Measurements from ENCODE around the gene MRPL38.

The MRPL38 gene

DNA sequence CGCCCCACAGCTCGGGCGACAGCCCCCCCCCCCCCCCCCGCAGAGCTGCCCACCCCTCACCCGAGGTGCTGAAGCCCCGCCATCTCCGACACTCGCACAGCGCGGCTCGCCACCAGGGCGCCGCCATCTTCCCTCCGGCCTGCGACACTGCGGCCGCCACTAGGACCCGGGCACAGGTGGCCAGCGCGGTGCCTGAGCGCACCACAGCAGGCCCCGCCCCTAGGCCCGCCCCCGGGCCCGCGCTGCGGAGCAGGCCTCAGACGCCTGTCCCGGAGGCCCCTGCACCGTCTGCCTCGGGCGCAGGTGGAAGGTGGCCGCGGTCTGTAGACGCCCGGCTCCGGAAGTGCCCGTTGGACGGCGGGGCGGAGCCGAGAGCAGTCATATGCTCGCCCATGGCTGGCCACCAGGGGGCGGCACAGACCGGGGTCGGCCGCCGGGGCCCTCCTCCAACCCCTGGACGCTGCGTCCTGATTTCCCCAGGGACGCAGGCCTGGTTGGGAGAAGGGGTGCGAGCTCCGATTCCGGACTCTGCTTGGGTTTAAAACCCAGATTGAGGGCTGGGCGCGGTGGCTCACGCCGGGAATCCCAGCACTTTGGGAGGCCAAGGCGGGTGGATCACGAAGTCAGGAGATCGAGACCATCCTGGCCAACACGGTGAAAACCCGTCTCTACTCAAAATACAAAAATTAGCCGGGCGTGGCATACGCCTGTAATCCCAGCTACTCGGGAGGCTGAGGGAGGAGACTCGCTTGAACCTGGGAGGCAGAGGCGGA is at the start of gene MRPL38:
TSS of gene MRPL38 (minus strand) at position 136 of the 773 bp plus-strand sequence. CDS start at position 127, 9 bp downstream.
- peak; percentile 87 to 92 (median 90) for DNase-seq

DNA sequence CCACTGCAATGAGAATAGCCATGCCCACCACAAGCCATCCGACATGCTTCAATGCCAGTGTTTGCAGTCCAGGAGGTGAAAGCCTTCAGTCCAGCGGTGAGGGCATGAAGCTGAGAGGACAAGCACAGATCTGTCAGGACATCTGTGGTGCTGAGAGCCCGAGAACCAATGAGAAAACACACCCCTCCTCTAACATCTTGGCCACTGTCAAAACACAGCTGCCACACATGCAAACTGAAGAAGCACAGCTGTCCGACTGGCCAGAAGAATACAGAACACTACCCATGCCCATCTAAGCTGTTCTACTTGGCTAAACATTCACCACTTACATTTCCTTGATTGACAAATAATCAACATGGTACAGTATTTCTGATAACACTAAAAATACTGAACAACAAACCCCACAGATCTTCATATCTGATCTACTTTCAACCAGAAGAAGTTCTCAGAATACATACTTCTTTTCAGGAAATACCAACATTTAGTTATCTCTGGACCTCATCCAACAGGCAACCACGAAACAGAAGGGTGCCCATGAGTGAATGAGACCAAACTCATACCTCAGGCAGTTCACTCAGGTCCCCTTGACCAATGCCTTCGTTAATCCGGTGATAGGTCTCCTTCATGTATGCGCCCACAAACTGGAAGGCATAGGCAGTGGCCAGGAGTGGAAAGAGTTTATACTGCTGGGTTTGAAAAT is 46.3 kb upstream of the MRPL38 start:
- DNase-seq = no peak

DNA sequence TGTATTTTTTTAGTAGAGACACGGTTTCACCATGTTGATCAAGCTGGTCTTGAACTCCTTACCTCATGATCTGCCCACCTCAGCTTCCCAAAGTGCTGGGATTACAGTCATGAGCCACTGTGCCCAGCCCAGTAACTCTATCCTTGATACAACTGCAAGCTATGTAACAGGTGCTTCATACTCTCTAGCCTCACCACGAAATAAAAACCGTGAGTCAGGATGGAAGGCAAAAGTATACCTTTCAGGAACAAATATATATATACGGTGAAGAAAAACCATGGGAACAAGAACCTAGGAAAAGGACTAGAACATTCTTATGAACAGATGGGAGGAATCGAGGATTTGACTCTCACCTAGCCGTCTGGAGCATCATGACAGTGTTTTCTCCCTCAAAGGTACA is 45.7 kb upstream of the MRPL38 start:
- no peak for DNase-seq

DNA sequence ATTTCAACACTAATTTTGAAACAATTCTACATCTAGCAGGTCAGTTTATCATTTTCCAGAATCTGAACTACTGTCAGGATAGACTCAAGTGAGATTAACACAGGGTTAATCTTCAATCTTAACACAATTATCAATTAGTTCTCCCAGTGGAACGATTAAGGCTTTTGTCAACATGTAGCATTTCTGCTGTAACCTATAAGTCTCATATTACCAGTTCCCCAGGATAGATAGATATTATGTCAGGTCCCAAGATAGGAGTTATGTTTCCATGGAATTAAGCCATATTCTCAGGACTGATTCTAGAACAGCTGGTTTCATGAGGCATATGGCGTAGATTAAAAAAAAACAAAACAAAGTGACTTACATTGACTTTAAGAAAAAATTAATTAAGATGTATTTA is 40.5 kb upstream of the MRPL38 start:
- DNase-seq = no peak

DNA sequence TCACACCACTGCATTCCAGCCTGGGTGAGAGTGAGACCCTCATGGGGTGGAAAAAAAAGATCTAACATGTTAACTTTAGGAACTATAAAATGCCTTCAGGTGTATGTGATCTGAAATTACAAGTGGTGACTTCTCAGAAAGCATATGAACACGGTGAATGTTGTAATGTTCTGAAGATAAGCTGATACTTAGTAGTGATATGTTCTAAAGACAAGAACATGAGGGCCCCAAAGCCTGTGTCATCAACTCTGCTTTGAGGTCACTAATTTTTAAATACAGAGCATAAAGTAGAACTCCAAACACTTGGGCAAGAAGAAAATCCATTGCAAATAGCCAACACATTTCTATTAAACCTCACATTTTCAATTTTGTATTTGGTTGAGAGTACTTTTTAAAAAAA is 38.8 kb upstream of the MRPL38 start:
- DNase-seq = no peak

DNA sequence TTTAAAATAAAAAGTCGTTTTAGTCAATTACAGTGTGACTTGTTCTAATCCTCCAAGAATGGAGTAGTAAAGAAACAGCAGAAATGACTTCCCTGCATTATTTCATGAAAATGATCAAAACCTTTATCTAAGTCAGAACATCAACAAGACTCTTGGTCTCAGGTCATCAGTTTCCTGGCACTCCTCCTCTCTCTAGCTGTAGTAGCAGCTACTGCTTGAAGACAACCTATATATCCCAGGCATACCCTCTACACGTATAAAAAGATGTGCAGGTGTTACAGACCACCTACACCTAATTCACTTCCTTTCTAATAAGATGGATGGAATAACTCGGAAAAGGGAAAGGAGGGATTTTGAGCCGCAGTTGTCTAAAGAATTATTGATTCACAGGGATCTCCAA is 37.8 kb upstream of the MRPL38 start:
- DNase-seq = no peak

DNA sequence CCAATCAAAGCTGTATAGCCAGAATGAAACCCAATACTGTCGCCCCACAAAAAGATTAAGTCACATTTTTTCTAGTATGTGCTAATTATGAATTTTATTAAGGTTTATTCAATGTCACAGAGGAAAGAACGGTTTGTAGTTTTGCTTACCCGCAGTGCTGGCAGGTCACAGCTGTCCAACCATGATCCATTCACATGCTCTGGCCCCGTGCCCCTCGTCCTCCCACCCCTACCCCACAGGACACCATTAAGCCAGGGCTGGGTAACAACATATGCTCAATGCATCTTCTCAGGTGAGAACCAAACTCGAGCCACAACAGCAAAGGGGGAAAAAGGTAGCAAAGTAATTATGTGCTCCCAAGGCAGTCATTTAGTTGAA is 36.7 kb upstream of the MRPL38 start:
- no peak for DNase-seq

DNA sequence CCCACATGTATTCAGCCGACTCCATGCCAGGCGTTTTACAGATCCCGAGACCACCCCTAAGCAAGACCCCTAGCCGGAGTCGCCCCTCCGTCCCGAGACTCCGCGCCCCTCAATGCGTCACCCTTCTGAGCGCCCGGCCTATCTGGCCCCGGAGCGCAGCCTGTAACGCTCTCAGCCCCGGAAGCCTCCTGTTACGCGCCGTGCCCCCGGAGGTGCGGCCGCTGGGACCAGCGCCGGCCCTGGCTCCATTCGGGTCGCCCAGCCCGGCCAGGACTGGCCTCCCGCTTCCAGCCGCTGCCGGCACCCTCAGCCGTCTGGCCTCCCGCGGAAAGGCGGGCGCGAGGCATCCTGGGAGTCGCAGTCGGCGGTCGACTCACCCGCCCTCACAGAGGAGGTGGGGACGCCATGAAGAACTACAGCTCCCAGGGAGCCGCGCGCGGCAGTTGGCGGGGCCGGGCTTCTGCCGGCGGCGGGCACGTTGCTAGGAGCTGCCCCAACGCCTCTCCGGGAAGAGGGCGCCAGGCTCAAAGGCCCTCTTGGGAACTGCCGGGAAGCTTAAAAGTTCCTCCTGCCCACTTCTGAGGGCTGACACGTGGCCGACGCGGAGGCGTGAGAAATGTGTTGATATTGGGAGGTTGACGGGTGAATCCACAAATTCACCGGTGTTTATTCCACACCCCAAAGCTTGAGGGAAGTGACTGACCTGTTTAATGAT is 36.2 kb upstream of the MRPL38 start, which contains the start of gene FBF1:
TSS of gene FBF1 (minus strand) at position 316 of the 715 bp plus-strand sequence. CDS start 2,893 bp downstream, outside the sequence.
- peak; percentile 62 to 79 (median 74) for DNase-seq

DNA sequence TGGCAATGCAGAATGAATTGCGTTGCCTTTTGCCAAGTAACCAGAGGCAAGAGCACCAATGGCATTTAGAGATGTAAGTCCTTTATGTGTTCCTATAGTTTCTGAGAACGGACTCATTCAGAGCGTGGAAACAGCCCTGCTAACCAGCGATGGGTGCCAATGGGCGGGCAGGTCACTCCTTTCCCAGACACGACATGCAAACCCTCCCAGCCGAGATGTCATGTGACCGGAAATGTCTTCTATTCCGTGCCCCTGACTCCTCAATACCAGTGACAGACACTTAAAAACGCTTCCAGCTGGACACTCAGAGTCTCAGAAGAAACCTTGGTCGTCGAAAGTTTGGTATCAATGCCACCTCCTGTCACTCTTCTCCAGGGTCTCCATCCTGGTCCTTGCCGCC is 33.0 kb upstream of the MRPL38 start:
- no peak for DNase-seq

DNA sequence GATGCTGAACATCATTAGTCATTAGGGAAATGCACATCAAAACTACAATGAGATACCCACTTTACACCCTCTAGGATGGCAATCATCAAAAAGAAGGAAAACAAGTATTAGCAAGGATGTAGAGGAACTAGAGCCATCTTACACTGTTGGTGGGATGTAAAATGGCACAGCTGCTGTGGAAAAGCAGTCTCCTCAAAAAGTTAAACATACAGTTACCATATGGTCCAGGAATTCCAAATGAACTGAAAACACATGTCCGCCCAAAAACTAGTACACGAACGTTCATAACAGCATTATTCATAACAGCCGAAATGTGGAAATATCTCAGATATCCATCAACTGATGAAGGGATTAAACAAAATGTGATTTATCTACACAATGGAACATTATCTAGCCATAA is 29.1 kb upstream of the MRPL38 start:
- no peak for DNase-seq

DNA sequence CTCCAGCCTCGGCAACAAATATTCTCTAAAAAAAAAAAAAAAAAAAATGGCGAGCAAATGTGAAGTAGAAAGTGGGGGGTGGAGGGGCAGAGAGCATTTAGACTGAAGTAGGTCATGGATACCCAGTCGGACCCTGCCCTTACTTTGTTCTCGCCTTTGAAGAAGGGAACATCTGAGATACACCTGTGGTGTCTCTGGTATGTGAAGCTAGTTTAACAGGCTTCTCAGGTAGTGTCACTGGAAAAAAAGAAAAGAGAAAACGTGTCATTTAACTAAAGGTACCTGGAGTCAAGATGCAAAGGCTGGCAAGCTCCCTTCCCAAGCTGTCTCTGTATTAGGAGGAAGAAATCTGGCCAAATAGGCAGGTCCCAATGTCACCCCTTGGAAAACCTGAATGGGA is 28.2 kb upstream of the MRPL38 start:
- no peak for DNase-seq

DNA sequence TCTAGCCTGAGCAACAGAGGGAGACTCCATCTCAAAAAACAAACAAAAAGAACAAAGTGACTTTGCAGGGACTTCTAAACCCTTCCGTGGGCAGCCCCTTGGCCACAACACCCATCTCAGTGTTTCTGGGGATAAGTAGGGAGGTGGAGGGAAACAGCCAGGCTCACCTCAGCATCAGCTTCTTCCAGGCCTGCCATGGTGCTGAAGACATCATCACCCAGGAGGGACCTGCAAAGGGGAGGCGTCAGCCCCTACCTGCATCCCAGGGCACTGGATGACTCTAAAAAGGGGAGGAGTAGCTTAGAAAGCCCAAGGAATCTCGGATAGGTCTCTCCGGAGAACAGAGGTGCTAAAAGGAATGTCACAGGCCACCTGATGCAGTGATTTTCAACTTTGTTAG is 26.4 kb upstream of the MRPL38 start:
- no peak for DNase-seq

DNA sequence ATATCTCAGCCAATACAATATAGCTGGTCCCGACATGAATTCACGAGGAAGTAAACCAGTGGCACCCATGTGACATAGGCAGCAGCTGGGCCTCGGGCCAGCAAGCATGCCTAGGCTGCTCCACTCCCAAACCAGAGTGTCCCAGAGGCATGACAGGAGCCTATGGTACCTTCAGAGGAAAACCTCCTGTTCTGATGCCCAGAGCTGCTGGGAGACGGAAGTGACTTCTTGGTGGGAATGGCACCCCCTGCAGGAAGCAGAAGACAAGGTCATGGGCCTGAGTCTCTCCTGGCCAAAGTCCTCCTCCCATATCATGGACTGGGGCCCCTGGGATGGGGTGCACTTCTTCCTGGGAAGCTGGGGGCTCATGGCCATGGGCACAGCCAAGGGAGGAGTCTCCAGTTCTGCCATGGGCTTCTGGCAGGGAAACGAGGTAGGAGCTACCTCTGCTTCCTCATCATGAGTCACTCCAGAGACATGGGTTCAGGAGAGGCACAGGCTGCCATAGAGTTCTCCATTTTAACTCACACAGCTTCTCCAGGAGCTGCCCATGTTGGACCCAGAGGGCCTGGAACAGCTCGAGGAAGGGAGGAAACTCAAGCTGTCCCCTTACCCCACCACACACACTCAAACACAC is 22.7 kb upstream of the MRPL38 start:
- no peak for DNase-seq

DNA sequence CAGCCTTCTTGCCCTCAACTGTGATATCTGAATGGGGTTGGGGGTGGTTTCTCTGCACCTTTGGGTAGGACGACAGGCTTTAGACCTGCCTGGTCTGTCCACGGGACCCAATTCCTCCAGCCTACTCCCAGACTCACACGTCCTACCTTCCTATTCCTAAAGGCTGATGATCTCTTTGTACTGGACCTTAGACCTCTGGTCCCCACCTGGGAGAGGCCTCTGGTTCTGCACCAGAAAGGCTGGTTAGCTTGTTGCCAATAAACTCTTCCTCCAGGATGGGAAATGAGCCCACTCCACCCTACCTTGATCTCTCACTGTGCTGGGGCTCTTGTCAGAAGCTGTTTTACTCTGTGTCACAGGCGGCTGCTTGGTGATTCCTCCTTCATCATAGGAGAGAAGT is 21.8 kb upstream of the MRPL38 start:
- no peak for DNase-seq

DNA sequence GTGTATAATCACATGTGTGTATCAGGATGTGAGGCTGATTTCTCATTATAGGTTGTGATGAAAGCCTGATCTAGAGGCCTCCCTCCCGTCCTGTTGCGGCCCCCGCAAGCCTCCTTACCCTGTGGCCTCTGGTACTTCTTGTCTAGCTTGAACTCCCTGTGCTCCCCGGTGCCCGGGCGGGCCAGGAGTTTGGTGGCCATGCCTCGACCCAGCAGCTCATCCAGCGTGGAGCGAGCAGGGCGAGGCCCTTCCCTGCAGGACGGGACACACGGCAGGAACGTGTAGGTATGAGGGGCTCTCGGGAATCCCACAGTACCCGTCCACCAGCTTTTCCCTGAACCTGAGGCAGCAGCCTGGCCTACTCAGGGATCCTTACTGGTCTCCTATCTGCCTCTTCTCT is 21.2 kb upstream of the MRPL38 start:
- no peak for DNase-seq

DNA sequence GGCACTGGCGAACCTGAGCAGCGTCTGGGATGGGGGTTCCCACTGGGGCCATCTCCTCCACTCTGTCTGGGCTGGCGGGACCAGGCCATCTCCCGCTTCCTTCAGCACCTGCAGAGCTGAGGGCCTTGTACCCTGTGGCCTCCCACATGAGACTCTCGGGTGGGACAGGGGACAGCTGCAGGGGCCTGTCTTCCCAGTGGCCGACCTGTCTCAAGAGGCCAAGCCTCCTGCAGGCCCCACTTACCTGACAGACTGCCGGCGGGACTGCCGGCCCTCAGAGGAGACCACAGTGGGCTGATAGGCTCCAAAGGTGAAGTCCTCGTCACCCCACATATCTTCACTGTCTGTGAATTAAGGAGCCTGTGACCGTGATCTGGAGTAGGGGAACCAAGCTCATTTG is 20.4 kb upstream of the MRPL38 start:
- no peak for DNase-seq

DNA sequence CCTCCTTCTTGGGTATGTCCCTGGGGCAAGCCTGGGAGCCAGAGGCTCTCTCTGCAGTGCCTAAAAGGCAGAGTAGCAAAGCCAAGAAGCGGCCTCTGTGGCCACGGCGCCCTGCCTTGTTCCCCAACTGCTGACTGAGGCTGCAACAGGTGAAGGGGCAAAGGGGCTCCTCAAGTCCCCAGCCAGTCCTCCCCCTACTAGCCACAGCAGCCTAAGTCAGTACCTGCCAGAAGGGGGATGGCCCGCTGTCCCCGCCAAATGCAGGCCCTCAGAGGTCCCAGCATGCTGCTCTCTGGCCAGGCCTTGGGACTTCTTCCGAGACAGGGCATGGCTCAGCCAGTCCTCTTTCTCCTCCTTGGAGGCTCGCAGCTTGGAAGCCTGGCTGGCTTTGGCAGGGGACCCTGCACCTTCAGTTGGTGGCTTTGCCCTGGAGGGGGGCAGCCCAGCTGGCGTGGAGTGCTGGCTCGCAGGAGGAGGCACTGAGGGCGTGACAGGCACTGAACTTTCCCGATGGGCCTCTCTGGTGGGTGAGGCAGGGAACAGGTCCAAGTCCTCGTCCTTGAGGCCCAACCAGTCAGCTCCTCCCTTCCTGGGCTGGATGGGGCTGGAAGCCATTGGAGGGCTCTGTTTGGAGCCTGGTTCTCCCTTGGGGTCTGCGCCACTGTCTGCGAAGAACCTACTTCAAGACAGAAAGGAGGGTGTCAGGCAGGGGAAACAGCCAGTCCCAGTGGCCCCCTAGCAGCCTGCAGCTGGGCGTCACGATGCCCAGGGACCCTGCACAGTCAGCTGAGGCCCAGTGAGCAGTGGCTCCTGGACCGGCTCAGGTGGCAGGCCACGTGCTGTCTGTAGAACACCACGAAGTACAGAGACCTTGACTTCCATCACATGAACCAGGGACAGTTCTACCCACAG is 18.5 kb upstream of the MRPL38 start:
- no peak for DNase-seq

DNA sequence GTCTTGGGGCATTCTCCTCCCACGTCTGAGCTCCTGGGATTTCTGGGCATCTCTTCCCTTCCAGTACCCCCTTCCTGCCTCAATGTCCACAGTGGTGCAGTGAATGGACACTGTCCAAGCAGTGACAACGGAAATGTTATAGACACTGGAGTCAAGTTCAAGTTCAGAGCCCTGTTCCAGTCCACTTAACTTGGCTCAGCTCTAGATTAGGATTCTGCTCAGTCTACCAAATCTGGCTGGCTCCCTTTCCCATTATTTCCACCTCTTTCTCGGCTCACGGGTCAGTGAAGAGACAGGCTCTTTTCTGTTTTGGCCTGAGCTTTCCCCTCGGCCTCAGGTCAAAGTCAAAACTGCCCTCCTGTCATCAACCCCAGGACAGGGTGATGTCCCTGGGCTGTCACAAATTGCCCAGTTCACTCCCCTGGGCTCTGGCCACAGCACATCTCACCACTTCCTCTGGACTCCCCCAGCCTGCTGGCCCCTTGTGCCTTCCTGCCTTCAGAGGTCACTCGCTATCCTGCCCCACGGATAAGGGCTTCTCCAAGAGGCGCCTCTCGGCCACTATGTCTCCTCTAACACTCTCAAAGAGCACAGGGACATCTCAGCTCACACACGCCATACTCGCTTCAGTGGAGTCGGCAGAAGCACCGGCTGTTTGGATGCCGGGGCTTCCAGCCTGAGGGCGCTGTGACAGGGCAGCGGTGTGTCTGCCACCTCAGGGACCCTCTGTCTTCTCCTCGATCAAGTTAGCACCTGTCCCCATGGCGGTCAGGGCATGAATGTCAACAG is 17.7 kb upstream of the MRPL38 start:
- no peak for DNase-seq

DNA sequence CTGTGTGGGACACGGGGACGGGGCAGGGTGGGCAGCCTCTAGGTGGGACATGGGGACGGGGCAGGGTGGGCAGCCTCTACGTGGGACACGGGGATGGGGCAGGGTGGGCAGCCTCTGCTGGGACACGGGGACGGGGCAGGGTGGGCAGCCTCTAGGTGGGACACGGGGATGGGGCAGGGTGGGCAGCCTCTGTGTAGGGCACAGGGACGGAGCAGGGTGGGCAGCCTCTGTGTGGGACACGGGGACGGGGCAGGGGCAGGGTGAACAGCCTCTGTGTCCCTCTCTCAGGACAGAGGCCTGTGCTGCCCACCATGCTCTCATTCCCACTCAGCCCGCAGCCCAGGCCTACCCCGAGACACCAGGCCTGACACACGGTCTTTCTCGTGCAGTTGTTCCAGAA is 16.9 kb upstream of the MRPL38 start:
- DNase-seq = no peak

DNA sequence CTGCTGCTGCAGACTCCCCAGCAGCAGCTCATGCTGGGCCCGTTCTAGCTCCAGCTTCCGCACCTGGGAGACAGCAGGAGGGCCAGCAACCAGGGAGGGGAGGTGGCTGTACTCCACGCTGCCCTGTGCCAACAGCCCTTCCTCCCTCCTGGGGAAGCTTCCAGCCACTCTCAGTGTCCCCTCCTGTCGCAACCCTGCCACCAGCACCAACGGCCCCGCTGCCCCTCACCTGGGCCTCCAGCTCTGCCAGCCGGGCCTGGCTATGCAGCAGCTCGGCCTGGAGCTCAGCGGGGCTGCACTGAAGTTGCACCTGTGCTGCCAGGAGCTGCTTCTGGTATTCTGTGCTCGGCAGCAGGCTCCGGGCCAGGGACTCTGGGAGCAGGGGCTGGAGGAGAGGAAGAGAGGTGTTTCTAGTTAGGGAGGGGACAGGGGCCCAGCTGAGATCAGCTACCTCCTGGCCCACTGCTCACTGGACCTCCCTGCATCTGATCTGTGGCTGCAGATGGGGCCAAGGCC is 15.4 kb upstream of the MRPL38 start:
- no peak for DNase-seq

DNA sequence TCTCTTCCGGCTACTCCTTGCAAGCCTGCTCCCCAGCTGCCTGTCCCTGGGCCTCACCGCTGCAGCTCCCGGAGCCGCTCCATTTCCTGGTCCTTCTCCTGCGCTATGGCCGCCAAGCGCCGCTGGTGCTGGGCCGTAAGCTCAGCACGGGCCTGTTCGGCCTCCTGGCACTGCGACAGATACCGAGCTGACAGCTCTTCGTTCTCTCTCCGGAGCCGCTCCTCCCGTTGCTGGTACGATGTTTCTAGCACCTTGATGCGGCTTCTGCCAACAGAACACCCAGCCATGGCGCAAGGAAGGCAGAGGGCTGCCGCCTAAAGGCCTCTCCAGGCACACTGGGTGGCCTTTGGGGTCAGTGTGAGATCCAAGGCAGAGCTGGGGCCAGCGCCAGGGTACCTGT is 14.9 kb upstream of the MRPL38 start:
- no peak for DNase-seq

All from activated naive CD4-positive, alpha-beta T cell (primary cell).